Retinal pigment epithelial cell (primary cell): ENCODE data around the gene SLC8A1.

ENCODE experiments used
- DNase-seq: peaks from one replicate; pipeline ENCODE4 v3.0.0-alpha.2; 2010; ENCODE audit warnings: low read depth
- H3K4me3 ChIP-seq: 2 replicates; pipeline ENCODE4 v1.5.1; 2011; ENCODE audit warnings: mild to moderate bottlenecking, low read length, control low read depth, moderate library complexity
- TF ChIP-seq, protein P1 (sequence below): conservative IDR thresholded peaks from 2 replicates; pipeline ENCODE4 v1.5.1; 2011; ENCODE audit warnings: low read depth, low read length, control low read depth, inconsistent platforms

The SLC8A1 gene

DNA sequence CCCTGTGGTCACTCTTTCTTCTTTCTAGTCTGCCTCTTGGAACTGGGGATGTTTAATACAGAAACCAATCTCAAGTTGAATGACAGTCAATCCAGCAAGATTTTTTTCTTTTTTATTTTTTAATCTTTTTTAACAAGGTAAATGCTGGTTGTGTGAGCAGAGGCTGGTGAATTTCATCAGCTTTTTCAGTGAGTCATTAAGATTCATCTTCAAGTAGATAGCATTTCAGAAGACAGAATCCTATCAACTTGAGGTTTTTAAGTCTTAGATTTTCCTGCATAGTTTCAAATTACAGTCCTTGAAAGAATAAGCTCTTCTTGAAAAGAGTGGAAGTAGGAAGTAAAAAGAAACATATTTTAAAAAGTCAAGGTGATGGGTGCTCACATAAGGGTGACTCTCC is 12.4 kb downstream of the SLC8A1 start:
- TF ChIP-seq, protein P1, sequence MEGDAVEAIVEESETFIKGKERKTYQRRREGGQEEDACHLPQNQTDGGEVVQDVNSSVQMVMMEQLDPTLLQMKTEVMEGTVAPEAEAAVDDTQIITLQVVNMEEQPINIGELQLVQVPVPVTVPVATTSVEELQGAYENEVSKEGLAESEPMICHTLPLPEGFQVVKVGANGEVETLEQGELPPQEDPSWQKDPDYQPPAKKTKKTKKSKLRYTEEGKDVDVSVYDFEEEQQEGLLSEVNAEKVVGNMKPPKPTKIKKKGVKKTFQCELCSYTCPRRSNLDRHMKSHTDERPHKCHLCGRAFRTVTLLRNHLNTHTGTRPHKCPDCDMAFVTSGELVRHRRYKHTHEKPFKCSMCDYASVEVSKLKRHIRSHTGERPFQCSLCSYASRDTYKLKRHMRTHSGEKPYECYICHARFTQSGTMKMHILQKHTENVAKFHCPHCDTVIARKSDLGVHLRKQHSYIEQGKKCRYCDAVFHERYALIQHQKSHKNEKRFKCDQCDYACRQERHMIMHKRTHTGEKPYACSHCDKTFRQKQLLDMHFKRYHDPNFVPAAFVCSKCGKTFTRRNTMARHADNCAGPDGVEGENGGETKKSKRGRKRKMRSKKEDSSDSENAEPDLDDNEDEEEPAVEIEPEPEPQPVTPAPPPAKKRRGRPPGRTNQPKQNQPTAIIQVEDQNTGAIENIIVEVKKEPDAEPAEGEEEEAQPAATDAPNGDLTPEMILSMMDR, result no peak
- DNase-seq, result no peak
- no peak overlapping the region for H3K4me3 ChIP-seq

DNA sequence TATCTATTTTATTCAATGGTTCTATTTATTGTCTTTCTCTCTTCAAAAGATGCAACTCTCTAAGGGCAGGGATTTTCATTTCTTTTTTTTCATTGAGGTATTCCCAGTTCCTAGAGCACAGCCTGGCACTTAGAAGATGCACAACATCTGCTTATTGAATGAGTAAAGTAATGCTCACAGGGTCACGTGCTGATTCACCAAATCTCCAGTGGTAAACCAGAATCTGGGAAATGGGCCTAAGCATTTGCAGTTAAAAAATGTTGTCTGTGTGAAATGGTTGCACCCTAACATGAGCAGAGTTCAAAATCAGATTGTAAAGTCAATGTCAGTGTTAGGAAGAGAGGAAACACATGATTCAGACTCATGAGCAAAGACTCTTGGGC is 15.8 kb downstream of the SLC8A1 start:
- no peak for DNase-seq
- TF ChIP-seq, protein P1, result no peak
- H3K4me3 ChIP-seq, result no peak overlapping the region

DNA sequence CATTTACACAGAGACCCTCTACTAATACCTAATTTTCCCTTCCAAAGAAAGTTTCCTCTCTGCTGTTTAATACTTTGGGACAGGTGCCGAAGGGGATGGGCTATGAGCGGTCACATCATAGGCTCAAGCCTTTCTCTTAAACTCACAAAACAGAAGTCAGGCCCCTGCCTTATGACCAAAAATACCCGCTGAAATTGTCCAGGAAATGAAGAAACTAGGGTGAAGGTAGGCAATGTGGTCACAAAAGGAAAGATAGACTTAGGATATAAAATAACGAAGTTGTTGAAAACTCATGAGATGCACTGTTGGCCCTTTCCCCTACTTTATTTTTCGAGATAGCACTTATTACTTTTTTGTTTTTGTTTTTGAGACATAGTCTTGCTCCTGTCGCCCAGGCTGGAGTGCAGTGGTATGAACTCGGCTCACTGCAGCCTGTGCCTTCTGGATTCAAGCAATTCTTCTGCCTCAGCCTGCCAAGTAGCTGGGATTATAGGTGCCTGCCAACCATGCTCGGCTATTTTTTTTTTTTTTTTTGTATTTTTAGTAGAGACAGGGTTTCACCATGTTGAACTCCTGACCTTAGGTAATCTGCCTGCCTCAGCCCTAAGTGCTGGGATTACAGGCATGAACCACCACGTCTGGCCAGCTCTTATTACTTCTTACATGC is 16.3 kb downstream of the SLC8A1 start:
- no peak for DNase-seq
- TF ChIP-seq, protein P1, result no peak
- H3K4me3 ChIP-seq, result no peak overlapping the region

DNA sequence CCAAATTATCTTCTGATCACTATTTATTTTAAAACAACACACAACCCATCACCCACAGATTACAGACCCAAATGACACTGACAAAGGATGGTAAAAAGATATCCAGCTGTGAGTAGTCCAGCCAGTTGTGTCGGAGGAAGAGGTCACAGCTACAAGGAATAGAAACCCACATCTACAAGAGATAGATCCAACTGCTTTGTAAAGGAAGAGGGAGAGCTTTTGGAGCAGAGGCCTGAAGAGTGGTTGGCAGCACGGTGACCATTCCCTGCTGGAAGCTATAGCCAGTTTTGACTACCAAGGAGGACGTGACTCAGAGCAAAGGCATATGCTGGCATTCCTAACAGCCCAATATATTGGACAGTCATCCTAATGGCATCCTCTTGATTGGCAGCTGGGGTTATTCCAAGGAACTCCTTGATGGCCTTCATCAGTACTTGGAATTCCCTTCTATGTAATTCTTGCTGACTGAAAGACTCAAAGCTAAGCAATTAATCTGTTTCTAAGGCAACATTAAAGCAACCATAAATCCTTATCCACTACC is 17.1 kb downstream of the SLC8A1 start:
- H3K4me3 ChIP-seq, result no peak overlapping the region
- DNase-seq, result peak; percentile 98
- TF ChIP-seq, protein P1, result no peak

DNA sequence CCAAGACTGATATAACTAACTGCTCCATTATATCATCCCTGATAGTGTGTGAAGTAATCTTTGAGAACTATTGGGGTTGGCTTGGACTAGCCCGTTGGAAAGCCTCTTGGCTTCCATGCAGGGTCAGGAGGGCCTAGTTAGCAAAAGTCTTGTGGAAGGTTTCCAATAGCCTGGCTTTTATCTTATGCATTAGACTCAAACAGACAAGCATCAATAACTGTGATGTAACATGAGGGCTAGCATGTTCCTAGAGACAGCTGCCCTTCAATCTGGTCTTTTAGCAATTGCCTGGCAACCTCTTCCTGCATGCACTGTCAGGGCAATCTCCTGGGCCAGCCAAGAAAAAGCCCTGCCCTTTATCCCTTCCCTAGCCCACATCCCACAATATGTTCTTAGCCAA is 18.2 kb downstream of the SLC8A1 start:
- no peak for DNase-seq
- TF ChIP-seq, protein P1, result no peak
- H3K4me3 ChIP-seq, result no peak overlapping the region

DNA sequence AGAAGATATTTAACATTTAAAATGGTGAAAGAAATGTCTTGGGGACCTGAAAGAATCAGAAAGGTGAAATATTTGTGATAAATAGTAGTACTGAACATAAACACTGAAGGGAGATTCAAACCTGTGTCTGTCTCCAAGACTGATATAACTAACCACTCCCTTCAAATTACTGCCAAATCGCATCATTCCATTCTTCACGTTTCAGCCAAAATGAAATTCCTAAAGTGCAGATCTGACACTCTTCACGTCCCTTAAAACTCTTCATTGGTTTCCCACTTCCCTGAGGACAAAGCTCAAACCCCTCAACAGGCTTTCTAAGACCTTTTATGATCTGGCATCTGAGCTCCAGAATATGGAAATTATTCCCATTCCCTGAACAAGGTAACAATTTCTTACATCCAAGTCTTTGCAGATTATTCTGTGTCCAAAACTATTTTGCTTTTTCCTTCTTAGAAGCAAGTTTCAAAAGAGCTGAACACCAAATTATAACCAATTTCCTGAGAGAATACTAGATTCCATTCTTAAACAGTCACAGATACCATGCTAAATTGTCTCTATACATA is 18.9 kb downstream of the SLC8A1 start:
- TF ChIP-seq, protein P1, result no peak
- no peak for DNase-seq
- no peak overlapping the region for H3K4me3 ChIP-seq

DNA sequence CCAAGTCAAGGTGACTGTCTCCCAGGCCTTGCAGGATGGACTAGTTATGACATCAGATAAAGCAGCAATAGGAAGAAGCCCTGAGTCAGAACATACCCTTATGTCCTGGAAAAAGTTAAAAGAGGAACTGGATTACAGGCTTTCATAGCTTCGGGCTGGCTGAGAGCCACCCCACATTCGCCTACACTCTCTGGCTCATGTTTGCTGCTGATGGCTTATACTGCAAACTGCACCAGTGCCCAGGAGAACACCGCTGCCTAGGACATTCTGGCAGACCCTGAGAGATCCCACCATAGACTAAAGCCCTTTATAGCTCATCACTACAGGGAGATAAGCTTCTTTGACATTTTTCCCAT is 20.3 kb downstream of the SLC8A1 start:
- no peak overlapping the region for H3K4me3 ChIP-seq
- TF ChIP-seq, protein P1, result no peak
- no peak for DNase-seq
